ENCODE results near the gene CYP46A1.

DNA sequence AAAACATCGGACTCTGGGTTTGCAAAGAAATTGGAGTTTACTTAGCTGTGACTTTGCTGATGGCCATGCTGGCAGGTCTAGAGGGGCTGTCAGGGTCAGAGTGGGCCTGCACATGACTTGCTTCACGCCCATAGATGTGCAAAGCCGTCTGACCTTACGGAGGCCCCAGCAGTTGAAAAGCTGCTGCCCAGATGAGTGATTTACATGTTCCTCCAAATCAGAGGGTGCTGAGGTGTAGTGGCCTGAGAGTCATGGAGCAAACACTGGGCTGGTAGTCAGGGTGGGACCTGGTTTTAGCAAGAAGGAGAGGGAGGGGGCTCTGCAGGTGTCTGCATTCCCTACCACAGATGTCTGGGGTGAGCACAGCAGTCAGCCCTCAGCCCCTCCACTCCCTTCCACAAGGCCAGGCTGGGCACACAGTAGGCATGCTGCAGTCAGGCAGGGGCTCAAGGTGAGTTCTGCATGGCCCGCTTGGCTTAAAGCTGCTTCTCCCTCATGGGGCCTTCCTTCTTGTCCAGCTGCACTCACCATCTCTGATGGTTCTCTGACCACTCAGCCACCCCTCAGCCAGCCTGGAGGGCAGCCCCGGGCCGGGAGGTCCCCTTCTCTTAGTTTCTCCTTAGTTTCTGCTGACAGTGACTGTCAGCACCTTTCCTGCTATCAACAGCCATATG, 74.9 kb downstream of the CYP46A1 start:
- TF ChIP-seq, protein P1, sequence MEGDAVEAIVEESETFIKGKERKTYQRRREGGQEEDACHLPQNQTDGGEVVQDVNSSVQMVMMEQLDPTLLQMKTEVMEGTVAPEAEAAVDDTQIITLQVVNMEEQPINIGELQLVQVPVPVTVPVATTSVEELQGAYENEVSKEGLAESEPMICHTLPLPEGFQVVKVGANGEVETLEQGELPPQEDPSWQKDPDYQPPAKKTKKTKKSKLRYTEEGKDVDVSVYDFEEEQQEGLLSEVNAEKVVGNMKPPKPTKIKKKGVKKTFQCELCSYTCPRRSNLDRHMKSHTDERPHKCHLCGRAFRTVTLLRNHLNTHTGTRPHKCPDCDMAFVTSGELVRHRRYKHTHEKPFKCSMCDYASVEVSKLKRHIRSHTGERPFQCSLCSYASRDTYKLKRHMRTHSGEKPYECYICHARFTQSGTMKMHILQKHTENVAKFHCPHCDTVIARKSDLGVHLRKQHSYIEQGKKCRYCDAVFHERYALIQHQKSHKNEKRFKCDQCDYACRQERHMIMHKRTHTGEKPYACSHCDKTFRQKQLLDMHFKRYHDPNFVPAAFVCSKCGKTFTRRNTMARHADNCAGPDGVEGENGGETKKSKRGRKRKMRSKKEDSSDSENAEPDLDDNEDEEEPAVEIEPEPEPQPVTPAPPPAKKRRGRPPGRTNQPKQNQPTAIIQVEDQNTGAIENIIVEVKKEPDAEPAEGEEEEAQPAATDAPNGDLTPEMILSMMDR (IDR thresholded peaks at IDR 0.05) = no peak
- TF ChIP-seq POLR2A (IDR thresholded peaks at IDR 0.05) = no peak
